ENCODE results near the gene SIGMAR1.
A peak's percentile ranks its signal among the peaks of the same experiment; 100 is the strongest.

Gene SIGMAR1

GRCh38 chr9:34637356-34638137 is at the start of gene SIGMAR1:
Gene SIGMAR1 (minus strand): TSS chr9:34637787. CDS start chr9:34637697, 90 bp downstream.
- no peak for TF ChIP-seq CTCF (conservative IDR thresholded peaks at IDR 0.05; ENCODE audit: low read depth, low read length)
- DNase-seq (ENCODE audit: low read depth), result peak; percentile 57
- peak within 1 kb of the TSS; percentile 59 for H3K4me3 ChIP-seq (ENCODE audit: low read length)

GRCh38 chr9:34686732-34687131 is 49.1 kb upstream of the SIGMAR1 start:
- no peak for TF ChIP-seq CTCF (conservative IDR thresholded peaks at IDR 0.05; ENCODE audit: low read depth, low read length)
- no peak for DNase-seq (ENCODE audit: low read depth)

GRCh38 chr9:34686231-34686630 is 48.6 kb upstream of the SIGMAR1 start:
- no peak for TF ChIP-seq CTCF (conservative IDR thresholded peaks at IDR 0.05; ENCODE audit: low read depth, low read length)
- DNase-seq (ENCODE audit: low read depth), result no peak
- no peak overlapping the region for H3K4me3 ChIP-seq (ENCODE audit: low read length)

More at GRCh38 chr9:34686732-34687131, 49.1 kb upstream of the SIGMAR1 start:
- no peak overlapping the region for H3K4me3 ChIP-seq (ENCODE audit: low read length)

GRCh38 chr9:34685591-34685990 is 48.0 kb upstream of the SIGMAR1 start:
- TF ChIP-seq CTCF (conservative IDR thresholded peaks at IDR 0.05; ENCODE audit: low read depth, low read length), result no peak
- no peak for DNase-seq (ENCODE audit: low read depth)
- no peak overlapping the region for H3K4me3 ChIP-seq (ENCODE audit: low read length)

GRCh38 chr9:34684816-34685215 is 47.2 kb upstream of the SIGMAR1 start:
- H3K4me3 ChIP-seq (ENCODE audit: low read length), result no peak overlapping the region
- DNase-seq (ENCODE audit: low read depth), result no peak
- TF ChIP-seq CTCF (conservative IDR thresholded peaks at IDR 0.05; ENCODE audit: low read depth, low read length), result no peak

GRCh38 chr9:34684145-34684544 is 46.6 kb upstream of the SIGMAR1 start:
- no peak for TF ChIP-seq CTCF (conservative IDR thresholded peaks at IDR 0.05; ENCODE audit: low read depth, low read length)
- H3K4me3 ChIP-seq (ENCODE audit: low read length), result no peak overlapping the region
- no peak for DNase-seq (ENCODE audit: low read depth)

- DNase-seq (ENCODE audit: low read depth), result no peak
- no peak for TF ChIP-seq CTCF (conservative IDR thresholded peaks at IDR 0.05; ENCODE audit: low read depth, low read length)
- no peak overlapping the region for H3K4me3 ChIP-seq (ENCODE audit: low read length)
Measured at GRCh38 chr9:34675869-34676268, 38.3 kb upstream of the SIGMAR1 start.

Data from retinal pigment epithelial cell (primary cell).